HG03432 (cell line): Measurements from ENCODE around the gene LZTR1.
"Not testable (repeated sequence)": the region's sequence is repeated elsewhere in the genome, so short reads cannot be mapped to it uniquely, and the experiment has no call there.

Source experiments
- ATAC-seq: cut with Tn5 transposase; IDR thresholded peaks from one replicate; pipeline ENCODE4 v1.9.1; 2021; ENCODE audit warnings: mild to moderate bottlenecking, moderate library complexity; ENCODE audit not compliant: unreplicated experiment

LZTR1 gene

DNA sequence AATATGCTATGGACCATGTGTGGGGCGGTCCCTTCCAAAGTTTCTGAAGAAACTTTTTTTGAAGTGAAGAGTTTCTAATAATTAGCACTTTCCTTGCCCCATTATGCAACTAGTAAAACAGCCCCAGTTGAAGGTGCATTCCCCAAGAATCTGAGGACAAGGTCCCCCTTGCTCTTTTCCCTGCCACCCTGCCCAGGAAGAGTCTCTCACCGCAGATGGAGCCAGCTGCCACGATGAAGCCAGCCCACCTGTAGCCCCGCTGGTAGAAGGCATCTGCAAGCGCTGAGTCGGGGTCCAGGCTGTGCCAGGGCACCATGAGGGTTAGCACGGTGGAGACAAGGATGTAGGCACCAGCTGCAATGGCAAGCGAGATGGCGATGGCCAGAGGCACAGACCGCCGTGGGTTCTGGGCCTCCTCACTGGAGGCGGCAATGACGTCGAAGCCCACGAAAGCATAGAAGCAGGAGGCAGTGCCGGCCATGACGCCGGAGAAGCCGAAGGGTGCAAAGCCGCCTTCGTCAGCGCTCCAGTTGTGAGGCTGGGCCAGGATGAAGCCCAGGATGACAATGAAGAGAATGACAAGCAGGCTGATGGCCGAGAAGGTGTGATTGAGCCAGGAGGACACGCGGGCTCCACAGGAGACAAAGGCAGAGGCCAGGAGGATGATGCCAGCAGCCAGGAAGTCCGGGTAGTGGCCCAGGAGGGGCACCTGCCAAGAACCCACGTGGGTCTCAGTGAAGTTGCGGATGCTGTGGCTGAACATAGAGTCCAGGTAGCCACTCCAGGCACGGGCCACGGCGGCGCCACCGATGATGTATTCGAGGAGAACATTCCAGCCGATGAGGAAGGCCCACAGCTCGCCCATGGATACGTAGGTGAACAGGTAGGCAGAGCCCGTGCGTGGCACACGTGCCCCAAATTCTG is 48.8 kb downstream of the LZTR1 start:
- ATAC-seq: no peak

DNA sequence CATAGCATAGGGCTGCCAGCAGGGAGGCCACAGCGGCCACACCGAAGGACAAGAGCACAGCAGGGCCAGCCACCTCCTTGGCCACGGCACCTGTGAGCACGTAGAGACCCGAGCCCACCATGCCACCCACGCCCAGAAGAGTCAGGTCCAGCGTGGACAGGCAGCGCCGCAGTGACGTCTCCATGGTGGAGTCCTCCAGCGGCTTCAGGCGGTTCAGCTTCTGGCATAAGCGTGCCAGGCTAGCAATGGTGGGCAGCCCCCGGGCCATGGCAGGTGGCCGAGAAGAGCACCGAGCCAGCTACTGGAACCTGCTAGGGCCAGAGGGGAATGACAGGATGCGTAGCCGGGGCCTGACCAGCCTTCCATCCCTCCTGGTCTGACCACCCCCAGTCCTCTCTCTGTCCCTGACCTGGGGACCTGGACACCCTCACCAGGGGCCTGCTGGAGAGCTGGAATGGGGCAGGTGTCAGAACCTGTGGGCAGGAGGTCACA is 49.5 kb downstream of the LZTR1 start:
- no peak for ATAC-seq

DNA sequence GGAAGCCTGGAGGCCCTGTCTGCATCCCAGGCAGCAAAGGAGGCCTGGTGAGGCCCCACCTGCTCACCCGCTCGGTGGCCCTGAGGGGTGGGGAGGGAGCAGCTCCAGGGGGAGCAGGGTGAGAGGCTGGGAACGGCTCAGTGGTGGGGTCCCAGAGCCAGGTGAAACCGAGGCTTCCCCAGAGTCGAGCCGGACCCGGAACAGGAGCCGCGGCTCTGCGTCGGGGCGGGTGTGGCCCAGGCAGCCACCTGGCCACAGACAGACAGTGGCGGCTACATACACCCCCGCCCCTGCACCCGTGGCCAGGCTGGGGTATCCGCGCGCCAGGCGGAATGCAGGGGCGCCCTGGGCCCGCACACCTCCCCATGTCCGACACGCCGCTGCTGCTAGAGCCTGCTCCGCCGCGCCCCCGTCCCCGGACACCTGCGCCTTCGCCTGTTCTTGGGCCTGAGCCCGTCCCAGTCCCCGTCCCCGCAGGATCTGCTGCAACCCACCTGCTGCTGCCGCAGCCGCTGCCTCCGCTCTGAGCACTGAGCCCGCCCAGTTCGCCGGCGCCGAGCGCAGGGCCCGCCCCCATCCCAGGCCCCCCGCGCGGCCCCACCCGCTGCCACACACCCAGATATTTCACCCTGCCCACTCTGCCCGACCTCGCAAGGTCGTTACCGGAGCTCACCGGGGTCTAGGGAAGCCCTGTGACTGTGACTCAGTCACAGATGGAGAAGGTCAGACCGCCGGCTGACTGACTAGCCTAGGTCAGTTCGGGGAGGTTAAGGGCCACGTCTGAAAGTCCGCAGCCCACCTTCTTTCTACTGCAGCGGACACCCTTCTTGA is 50.2 kb downstream of the LZTR1 start, which contains the start of gene SLC7A4:
TSS of gene SLC7A4 (minus strand) at position 525 of the 831 bp plus-strand sequence. CDS start 749 bp downstream, outside the sequence.
- no peak for ATAC-seq

DNA sequence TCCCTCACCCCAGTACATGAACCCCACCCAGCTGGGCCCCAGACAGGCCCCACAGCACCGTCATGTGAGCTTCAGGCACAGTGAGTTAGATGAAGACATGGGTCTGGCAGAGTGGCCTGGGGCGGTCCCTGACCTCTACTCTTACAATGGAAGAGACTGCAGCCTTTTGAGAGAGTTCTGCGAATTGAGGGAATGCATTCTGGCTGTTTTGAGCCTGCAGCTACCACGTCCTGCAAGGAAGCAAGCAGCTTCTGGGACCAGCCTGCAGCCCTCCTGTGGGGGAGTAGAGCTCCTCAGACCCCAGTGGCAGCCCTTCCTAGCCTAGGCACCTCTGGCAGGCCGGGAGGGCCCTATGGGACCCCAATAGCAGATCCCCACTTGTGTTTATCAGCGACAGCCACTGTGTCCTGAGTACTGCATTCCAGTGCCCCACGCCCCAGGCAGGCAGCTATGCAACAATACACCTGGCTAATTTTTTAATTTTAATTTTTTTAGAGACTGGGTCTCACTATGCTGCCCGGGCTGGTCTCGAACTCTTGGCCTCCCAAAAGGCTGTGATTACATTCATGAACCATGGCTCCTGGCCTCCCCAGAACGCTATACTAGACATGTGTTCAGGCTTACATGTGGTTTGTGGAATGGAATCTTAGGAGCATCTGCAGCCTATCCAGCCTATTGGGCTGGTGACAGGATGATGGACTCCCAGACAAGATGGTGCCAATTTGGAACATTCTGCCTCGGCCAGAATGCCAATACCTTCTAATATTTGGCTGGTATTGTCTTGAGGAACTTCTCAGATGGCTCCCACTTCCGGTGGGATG is 51.0 kb downstream of the LZTR1 start:
- no peak for ATAC-seq

DNA sequence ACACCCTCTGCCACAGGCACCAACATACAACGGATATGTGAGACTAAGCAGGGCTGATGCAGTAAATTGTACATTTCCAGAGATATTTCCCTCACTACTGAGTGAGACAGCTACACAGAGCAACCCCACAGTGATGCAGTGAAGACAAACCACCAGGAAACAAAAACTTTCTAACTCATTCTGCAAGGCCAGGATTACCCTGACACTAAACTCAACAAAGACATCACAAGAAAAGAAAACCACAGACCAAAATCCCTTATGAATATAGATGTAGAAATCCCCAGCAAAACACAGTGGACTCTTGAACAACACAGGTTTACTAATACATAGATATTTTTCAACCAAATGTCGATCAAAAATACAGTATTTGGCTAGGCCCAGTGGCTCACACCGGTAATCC is 51.8 kb downstream of the LZTR1 start:
- no peak for ATAC-seq

DNA sequence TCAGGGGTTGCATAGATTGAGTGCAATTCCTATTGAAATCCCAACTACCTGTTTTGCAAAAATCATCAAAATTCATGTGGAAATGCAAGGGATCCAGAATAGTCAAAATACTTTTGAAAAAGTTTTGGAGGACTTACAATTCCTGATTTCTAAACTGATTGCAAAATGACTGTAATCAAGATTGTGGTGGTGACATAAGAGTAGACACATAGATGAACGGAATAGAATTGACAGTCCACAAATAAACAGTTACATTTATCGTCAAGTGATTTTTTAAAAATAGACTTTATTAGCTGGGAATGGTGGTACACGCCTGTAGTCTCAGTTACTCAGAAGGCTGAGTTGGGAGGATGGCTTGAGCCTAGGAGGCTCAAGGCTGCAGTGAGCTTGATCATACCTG is 52.9 kb downstream of the LZTR1 start:
- no peak for ATAC-seq

DNA sequence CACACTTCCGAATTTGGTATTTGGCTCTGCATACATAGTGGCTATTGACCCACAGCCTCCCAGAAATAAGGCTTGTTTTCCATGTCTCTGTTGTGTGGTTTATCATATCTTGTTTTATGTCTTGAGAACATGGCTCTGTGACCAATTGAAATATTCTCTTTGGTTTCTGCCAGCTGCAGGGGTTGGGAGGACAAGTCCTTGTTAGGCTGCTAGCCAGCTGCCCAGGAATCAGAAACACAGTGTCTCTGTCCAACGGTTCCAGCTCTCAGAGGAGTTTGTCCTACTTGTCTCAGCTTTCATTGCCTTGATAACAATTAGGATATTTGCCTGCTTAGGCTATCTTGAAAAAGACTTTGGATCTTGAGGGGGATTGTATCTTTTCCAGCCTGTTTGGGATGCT is 56.3 kb downstream of the LZTR1 start:
- ATAC-seq: no peak

DNA sequence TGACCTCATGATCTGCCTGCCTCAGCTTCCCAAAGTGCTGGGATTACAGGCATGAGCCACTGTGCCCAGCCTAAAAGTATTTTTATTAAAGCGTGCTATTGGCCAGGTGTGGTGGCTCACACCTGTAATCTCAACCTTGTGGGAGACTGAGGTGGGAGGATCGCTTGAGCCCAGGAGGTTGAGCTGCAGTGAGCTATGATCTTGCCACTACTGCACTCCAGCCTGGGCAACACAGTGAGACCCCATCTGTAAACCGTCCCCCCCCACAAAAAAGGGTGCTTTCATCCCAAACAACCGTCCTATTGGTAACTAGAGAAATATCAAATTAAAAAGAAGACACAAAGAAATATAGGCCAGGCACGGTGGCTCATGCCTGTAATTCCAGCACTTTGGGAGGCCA is 57.1 kb downstream of the LZTR1 start:
- ATAC-seq: not testable (repeated sequence)

DNA sequence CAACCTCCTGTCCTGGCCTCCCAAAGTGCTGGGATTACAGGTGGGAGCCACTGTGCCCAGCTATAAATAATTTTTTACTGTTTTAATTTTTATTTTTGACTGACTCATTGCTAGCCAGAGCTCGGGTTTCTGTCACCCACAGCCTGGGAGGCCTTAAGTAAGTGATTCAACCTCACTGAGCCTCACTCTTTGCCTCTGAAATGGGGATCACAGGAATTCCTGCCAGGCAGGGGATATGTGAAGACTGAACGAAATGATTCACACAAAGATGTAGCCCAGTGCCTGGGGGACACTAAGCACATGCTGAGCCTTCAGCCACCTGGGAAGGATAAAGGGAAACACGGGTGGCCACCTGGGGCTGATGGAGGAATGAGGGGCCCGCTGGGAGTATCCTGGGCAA is 59.8 kb downstream of the LZTR1 start:
- no peak for ATAC-seq

DNA sequence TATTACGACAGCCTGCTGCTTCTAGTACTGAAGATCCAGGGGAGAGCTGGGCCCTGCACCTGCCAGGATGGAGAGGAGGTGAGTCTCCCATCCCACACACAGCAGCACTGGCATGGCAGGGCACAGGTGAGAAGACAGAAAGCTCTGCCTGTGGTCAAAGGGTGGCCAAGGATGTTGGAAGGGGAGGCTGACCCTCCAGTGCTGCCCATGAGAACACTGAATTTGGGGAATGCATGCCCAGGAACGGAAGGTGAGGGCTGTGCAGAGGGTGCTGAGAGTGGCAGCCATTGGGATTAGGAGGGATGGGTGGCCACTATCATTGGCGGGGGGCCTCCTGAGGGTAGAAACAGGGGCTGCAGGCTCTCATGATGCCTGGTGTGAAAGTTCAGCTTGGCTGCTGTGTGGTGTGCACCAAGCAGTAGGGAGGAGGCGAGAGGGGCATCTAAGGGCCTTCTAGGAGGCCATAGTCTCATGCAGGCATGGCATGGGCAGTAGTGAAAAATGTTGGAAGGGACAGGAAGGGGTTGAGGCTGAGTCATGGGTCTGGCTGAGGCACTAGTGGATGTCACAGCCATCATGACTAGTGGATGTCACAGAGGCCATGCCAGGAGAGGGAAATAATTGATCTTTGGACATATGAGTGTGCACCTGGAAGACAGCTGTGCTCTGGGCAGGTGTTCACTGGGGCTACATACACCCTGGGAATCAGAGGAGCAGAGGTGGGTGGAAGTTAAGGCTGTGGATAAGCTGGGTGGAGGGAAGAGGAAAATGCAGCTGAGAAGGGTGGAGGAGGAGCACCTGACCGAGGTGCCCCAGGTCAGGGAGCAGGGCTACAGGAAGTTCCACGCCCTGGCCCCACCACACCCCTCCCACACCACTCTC is 61.1 kb downstream of the LZTR1 start:
- no peak for ATAC-seq

DNA sequence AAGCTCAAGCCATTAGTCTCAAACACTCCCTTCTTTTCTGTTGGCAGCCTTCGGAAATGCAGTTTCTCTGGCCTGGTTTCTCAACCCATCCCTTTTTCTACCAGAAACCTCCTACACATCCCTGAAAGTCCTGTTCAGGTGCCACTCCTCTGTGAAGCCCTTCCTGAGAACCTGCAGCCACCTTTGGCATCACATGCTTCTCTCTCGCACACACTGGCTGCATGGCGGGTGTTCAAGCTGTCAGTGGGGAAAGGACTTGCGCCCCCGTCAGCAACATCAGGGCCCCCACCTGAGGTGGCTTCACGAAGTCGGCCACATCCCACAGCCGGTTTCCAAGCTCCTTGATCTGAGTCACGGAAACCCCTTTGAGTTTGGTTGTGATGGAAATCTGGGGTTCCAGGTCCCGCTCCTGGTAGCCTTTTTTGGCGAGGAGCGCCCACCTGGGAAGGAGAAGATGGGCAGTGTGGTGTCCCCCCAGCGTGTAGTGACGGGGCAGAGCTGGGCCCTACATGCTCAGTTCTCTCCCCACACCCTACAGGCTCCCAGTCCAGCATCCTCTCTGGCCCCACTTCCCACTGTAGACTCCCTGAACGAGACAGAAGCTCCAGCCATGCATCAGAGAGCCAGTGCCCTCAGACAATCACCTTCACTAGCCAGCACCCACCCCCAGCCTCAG is 61.9 kb downstream of the LZTR1 start:
- no peak for ATAC-seq

DNA sequence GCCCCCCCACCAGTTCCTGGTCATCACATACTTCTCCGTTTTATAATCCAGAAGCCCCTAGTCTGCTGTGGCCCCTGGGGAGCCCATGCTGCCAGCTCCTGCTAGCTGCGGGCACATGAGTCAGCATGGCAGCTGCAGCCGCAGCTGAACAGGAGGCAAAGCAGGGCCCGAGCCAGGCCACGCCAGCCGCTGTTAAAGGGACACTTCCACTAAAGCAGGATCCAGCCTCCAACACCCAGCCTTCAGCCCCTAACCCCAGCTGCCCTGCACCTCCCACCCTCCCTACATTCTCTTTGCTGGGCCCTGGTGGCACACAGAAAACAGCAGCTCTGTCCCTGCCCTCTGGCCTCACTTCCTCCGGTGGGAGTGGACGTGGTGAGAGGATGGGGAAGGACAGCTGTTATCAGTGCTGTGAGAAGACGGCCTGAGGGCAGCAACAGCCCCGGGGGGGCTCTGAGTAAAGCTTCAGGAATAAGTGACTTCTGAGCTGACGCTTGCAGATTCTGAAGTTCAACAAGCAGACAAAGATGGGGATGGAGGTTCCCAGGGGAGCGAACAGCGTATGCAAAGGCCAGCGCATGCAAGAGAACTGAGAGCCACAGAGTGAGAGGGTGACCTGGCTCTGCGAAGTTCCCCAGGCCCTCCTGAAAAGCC is 63.0 kb downstream of the LZTR1 start:
- no peak for ATAC-seq

DNA sequence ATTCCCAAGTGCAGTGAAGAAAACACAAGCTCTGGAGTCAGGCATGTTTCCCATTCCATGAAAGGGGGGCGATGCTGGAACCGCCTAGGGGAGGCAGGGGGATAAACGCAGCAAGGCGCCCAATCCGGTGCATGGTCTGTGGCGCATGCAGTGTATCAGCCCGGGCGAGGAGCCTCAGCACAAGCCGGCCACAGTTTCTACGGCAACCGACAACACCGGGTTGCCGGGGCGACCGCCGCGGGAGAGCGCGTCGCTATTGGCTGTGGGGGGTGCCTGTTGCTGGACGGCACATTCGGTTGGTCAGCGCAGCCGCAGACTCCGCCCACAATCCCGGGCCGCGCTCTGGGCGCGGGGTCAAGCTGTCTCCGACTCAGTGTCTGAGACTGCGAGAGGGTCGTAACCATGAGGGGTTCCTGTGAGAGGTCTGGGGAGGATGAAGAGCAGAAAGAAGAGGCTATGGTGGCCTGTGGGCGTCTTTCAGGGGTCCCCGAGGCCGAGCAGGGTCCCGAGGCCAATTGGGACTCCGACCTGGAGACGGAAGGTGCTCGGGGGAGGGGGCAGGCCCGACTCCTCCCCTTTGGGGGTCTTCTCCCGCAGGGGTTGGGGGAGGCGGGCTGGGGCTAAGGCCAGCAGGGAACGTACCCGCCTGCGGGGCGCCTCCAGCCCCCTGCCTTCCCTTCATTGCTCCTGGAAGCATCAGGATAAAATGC is 63.6 kb downstream of the LZTR1 start, which contains the start of gene LRRC74B:
TSS of gene LRRC74B (plus strand) at position 362 of the 710 bp plus-strand sequence. CDS start at position 403, 41 bp downstream.
- ATAC-seq: peak; percentile 76

DNA sequence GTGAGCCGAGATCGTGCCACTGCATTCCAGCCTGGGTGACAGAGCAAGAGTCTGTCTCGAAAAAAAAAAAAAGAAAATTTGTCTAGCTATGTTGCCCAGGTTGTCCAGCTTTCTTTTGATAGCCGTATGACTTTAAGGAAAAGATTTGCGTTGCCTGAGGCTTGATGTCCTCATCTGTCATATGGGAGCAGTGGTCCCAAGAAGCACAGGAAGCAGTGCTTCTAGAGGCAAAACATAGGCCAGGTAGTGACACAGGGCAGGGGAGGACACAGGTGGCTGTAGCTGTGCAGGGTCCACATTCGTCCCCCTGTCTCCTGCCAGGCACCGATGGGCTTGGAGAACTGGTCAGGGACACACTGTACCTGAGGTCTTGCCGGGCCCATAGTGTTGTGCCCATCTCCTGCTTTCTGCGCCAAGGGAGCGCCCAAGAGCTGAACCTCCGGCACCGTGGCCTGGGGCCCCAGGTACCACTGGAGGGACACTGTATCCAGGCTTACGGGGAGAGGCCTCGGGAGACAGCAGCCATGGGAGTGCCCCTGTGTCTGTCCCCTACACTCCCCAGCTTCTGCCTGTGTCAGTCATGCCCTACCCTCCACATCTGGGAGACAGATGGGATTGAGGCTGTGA is 65.1 kb downstream of the LZTR1 start:
- no peak for ATAC-seq

DNA sequence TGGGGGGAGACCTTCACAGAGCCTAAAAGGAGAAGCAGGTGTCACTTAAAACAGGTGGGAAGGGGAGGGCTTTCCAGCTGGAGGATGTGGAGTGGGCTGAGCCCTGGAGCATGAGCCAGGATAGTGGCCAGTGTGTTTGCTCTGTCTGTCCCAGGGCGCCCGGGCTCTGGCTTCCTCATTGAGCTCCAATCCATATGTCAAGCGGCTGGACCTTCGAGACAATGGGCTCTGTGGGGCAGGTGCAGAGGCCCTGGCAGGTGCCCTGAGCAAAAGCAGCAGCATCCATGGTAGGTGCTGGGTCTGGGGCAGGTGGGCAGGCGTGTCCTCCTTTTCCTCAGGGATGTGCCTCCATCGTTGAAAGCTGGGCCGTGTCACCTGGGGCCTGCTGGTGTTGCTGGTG is 65.6 kb downstream of the LZTR1 start:
- ATAC-seq: no peak

DNA sequence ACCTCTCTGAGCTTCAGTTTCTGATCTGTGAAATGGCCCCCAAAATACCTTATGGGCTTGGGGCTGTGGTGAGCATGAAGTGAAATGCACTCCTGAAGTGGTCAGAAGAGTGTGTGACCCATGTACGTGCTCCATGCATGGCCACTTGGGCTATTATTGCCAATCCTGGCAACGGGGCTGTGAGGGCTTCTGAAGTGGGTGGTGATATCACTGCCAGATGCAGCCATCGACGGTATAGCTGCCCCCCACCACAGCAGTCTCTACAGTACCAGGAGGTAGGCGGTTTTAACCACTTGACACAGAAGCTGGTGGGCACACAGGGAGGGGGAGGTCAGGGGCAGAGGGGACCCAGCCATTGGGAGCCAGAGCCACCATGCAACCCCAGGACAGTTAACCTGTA is 66.4 kb downstream of the LZTR1 start:
- not testable (repeated sequence) for ATAC-seq
